HG03095 (cell line): ENCODE measurements around the gene FLG.
"Not testable (repeated sequence)": the region's sequence is repeated elsewhere in the genome, so short reads cannot be mapped to it uniquely, and the experiment has no call there.

Experiments used
- ATAC-seq: cut with Tn5 transposase; IDR thresholded peaks from one replicate; pipeline ENCODE4 v1.9.1; 2021; ENCODE audit warnings: moderate library complexity; ENCODE audit not compliant: unreplicated experiment

Gene FLG

DNA sequence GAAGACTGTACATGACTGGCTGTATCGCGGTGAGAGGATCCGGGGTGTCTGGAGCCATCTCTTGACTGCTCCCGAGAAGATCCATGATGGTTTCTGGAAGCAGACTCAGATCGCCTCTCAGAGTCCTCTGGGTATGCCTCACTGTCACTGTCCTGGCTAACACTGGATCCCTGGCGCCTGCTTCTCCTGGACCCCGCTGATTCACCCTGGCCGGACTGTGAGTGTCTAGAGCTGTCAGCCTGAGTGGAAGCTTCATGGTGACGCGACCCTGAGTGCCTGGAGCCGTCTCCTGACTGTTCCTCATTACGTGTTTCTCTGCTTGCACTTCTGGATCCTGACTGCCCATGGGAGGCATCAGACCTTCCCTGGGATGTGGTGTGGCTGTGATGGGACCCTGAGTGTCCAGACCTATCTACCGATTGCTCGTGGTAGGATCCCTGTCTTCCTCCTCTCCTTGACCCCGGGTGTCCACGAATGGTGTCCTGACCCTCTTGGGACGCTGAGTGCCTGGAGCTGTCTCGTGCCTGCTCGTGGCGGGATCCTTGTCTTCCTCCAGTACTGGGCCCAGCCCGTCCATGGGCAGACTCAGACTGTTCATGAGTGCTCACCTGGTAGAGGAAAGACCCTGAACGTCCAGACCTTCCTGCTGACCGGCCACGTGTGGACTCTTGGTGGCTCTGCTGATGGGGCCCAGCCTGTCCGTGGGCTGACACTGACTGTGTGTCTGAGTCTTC is 21.7 kb downstream of the FLG start:
- not testable (repeated sequence) for ATAC-seq

DNA sequence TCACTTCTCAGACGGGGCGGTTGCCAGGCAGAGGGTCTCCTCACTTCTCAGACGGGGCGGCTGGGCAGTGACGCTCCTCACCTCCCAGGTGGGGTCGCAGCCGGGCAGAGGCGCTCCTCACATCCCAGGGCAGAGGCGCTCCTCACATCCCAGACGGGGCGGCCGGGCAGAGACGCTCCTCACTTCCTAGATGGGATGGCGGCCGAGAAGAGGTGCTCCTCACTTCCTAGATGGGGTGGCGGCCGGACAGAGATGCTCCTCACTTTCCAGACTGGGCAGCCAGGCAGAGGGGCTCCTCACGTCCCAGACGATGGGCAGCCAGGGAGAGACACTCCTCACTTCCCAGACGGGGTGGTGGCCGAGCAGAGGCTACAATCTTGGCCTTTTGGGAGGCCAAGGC is 68.6 kb downstream of the FLG start:
- ATAC-seq, result not testable (repeated sequence)
